ENCODE data around the gene NAT10.

- TF ChIP-seq, protein P1, sequence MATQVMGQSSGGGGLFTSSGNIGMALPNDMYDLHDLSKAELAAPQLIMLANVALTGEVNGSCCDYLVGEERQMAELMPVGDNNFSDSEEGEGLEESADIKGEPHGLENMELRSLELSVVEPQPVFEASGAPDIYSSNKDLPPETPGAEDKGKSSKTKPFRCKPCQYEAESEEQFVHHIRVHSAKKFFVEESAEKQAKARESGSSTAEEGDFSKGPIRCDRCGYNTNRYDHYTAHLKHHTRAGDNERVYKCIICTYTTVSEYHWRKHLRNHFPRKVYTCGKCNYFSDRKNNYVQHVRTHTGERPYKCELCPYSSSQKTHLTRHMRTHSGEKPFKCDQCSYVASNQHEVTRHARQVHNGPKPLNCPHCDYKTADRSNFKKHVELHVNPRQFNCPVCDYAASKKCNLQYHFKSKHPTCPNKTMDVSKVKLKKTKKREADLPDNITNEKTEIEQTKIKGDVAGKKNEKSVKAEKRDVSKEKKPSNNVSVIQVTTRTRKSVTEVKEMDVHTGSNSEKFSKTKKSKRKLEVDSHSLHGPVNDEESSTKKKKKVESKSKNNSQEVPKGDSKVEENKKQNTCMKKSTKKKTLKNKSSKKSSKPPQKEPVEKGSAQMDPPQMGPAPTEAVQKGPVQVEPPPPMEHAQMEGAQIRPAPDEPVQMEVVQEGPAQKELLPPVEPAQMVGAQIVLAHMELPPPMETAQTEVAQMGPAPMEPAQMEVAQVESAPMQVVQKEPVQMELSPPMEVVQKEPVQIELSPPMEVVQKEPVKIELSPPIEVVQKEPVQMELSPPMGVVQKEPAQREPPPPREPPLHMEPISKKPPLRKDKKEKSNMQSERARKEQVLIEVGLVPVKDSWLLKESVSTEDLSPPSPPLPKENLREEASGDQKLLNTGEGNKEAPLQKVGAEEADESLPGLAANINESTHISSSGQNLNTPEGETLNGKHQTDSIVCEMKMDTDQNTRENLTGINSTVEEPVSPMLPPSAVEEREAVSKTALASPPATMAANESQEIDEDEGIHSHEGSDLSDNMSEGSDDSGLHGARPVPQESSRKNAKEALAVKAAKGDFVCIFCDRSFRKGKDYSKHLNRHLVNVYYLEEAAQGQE (IDR thresholded peaks at IDR 0.05; ENCODE audit: insufficient read depth in 1 of 2, low read depth in 2 of 2, low read length in 2 of 2): no peak
- TF ChIP-seq POLR2AphosphoS5 (IDR thresholded peaks at IDR 0.05; ENCODE audit: low read depth, low read length) (no peak), TAF1 (IDR thresholded peaks at IDR 0.05; ENCODE audit: borderline replicate concordance, insufficient read depth, low read length) (no peak), FOXP2 (optimal IDR thresholded peaks at IDR 0.05; ENCODE audit: borderline replicate concordance, extremely low read depth, extremely low read length, insufficient read depth) (no peak)
Observed at GRCh38 chr11:34173050-34173449, 67.6 kb downstream of the NAT10 start.
